ENCODE measurements around the gene CATSPERE.
A peak's percentile ranks its signal among the peaks of the same experiment; 100 is the strongest.
"Not testable (repeated sequence)": the region's sequence is repeated elsewhere in the genome, so short reads cannot be mapped to it uniquely, and the experiment has no call there.

Gene CATSPERE

DNA sequence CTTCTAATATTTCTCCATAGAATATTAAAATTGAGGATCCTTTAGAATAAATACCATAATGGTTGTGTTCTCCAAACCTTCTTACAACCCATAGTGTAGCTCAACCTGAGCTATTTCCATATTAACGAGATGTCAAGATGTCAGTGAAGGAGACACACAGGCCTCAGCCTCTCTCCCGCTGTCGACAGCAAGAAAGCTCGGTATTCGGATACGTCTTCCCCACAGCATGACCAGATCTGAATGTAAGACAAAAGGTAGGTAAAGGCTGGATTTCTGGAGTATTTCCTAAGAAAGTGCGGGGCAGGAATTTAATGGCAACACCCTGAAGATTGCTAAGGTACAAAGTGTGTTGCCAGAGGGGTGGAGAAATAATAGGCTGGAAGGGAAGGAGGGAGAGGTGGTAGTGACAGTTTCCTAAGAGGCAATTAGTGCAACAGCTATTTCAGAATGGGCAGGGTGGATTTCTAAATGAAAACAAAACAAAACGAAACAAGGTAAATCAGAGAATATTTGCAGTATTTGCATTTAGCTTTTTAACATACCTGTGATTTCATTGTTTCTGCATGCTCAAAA lies 11.1 kb upstream of the CATSPERE start:
- no peak for DNase-seq (ENCODE audit: low spot score)

DNA sequence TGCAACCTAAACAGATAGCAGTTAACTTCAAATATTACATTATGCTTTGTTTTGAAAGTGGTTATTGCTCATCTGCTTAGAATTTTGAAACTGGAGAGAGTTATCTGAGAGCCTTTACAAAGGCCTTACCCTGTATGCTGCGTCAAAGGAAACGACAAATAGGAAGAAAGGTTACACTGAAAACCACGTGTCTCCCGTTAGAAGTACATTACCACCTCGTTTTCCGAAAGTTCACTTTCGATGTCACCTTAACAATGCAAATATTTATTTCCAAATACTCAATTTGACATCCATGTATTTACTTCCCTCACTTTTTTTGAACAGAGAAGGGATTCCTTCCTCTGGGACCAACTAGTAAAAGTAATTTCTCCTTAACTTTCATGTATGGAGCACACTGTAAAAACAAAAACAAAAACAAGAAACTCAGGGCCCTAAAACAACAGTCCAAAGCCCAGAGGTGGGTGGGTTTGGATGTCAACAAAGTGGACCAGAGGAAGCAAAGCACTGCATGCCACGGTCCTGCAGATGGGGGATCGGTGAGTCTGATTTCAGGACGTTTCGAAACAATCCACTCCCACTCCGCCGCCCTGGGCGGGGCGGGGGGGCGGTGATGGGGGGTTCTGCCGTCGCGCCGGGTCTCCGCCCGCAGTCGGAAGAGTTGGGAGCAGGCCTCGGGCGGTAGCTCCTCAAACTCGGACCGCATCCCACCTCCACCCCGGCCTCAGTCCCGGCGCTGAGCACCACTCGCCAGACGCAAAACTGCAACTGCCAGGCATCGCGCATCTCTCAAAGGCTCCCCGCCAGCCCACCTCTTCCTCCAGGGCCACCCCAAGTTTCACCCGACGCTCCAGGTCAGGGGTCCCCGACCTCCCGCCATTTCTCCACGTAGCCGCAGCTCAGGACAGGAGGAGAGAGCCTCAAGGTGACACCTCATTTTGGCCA lies 10.2 kb upstream of the CATSPERE start:
- no peak for DNase-seq (ENCODE audit: low spot score)

DNA sequence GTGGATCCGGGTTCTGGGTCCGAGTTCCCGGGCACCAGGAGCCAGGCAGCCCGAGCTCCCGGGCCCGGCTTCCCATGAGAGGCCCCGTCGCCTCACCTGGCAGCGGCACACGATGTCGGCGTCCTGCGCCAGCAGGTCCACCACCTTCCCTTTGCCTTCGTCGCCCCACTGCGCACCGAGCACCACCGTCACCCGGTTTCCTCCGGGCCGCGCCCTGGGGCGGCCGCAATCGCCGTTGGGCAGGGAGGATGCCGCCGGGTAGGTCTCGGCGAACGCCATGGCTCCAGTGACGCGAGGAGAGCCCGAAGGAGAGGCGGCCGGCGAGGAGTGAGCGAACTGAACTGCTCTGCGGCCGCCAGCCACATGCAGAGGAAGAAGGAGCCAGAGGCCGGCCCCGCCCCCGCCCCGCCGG lies 9.5 kb upstream of the CATSPERE start, which contains the start of gene ADSS2:
Gene ADSS2 (minus strand): TSS at position 371 of the 412 bp plus-strand sequence. CDS start 92 bp downstream, at position 279.
- DNase-seq (ENCODE audit: low spot score) = no peak

DNA sequence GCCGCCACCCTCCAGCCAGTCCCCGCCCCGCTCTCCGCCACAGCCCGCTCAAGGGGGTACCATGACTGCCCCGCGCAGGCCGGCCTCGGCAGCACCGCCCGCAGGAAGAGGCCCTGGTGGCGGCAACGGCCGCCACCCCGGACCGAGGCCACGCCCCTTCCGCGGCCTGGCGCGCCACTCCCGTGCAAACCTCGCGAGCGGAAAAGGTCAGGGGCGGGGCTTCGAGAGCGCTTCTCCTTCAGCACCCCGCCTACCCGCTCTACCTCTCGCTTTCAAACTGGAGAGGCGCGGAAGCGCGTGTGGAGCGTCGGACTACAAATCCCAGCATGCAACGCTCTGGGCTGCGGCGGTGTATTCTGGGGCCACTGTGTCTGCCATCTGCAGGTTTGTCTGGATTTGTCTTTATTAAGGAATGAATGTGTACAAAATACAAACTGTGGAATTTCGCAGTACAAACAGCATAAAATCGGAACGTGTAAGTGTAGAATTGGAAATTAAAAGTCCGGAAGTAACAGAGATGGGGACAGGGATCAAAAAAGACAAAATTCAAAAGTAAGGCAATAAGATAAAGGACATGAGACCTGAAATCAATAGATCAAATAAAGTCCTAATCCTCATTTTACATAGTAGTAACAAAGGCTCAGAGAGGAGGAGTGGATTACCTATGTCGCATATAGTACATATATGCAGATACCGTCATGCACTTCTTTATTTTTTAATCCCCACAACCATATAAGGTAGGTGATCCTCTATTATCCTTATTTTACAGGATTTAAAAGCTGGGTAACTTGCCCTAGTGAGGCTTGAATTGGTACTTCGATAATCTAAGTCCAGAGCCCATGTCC lies 8.9 kb upstream of the CATSPERE start:
- DNase-seq (ENCODE audit: low spot score) = peak; percentile 100

DNA sequence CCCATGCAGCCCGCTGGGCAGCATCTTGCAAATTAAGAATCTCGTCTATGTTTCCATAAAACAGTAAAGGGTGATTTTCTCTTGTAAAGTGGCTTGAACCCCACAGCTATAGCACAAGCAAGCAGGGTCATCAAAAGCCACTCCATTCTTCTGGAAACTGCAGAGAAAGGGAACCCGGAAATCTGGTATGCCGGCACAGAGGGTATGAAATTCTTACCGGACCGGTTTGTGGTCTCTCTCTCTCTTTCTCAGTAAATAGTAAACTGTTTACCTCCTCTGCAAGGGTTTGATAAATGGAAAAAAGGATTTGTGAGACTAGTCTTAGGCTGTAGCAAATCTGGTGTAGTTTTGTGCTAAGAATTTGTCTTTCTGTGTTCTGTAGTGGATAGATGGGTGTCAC lies 6.7 kb upstream of the CATSPERE start:
- no peak for DNase-seq (ENCODE audit: low spot score)

DNA sequence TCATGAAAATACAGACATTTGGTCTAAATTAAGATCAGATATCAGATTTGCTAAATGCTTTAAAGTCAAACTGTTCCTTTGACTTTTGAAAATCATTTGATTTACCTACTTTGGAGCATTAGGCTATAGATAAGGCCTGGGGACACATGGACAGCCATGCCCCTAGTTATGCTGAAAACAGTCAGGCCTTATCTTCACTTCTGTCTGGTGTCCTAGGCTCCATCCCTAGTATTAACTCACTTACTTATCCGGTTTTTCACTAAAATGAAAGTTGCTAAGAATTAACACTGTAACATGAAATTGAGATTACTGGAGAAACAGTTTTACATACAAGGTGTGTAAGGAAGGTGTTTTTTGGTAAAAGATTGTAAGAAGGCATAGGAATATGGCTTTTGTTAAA lies 4.5 kb upstream of the CATSPERE start:
- DNase-seq (ENCODE audit: low spot score) = no peak

DNA sequence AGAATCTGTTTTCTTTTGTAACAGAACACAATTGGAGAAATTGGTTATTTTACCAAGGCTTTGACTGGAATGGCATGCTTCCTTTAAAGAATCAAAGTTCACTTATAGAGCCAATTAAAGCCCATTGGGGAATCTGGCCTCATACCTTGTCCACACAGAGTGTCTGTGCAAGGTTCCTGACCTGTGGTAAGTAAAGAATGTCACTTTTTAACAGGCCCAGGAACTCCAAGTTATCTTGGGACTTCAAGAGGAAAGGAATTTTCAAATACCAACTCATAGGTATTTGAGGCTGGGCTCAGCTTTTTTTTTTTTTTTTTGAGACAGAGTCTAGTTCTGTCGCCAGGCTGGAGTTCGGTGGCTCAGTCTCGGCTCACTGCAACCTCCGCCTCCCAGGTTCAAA lies 2.3 kb upstream of the CATSPERE start:
- DNase-seq (ENCODE audit: low spot score) = no peak

DNA sequence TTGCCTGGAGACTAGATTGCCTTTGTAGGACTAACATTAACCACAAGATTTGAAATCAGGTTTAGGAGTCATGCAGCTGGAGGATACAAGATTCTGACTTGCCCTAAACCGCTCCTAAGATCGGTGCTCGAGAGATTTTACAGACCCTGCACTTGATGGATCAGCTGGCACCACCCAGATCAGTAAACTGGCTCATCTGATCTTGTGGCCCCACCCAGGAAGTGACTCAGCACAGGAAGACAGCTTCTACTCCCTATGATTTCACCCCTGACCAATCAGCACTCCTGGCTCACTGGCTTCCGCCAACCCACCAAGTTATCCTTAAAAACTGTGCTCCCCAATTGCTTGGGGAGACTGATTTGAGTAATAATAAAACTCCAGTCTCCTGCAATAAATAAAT lies 876 bp upstream of the CATSPERE start:
- DNase-seq (ENCODE audit: low spot score) = no peak

DNA sequence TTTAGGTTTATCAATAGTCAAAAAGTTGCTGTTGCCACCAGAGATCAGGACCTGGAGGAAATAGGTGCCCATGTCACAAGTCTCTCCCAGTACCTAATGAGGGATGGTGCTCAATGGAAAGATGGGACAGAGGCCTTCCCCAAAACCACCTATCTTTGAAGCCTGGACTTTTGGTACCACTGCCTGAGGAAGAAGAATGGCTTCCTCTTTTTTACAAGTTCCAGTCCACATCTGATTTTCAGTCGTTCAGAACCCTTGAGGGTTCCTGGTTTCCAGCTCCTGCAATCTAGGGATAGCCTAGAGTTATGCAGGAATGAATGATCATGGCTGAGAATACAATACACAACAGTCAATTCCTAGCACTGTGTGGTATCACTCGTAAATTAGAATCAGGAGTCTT lies 5.7 kb downstream of the CATSPERE start:
- no peak for DNase-seq (ENCODE audit: low spot score)

DNA sequence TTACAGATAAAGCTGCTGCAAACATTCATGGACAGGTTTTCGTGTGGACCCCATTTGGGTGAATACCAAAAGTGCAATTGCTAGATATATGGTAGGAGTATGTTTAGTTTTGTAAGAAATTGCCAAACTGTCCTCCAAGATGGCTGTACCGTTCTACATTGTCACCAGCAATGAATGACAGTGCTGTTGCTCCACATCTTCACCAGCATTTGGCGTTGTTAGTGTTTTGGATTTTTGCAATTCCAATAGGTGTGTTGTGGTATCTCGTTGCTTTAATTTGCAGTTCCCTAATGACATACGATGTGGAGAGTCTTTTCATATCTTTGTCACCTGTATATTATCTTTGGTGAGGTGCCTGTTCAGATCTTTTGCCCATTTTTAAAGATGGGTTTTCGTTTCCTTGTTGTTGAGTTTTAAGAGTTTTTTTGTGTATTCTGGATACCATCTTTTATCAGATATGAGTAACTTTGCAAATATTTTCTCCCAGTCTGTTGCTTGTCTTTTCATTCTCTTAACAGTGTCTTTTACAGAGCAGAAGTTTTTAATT lies 12.1 kb downstream of the CATSPERE start:
- no peak for DNase-seq (ENCODE audit: low spot score)

DNA sequence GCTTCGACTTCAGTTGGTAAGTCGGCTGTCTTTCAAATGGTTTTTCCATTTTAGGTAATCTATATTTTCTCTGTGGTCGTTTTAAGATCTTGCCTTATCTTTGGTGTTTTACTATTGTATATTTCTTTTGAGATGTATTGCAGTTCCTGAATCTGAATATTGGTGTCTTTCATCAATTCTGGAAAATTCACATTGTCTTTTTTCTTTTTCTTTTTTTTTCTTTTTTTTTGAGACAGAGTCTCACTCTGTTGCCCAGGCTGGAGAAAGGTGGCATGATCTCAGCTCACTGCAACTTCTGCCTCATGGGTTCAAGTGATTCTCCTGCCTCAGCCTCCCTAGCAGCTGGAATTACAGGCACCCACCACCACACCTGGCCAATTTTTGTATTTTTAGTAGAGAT lies 23.9 kb downstream of the CATSPERE start:
- not testable (repeated sequence) for DNase-seq (ENCODE audit: low spot score)

DNA sequence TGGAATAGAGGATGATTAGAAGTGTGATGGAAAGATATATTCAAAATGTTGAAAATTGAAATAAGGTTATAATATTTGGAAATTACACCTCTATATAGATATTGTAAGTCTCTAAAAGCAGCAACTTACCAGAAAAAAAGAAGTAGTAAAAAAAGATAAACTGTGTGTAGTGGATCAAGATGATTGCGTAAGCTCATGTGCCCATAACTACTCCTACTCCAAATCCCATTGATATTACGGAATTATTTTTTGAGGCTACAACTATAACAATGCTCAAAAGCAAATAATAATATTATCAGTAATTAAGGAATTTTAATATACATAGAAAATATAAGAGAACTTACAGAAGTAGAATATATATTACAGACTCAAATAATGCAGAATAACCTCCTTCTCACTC lies 33.6 kb downstream of the CATSPERE start:
- DNase-seq (ENCODE audit: low spot score) = no peak

DNA sequence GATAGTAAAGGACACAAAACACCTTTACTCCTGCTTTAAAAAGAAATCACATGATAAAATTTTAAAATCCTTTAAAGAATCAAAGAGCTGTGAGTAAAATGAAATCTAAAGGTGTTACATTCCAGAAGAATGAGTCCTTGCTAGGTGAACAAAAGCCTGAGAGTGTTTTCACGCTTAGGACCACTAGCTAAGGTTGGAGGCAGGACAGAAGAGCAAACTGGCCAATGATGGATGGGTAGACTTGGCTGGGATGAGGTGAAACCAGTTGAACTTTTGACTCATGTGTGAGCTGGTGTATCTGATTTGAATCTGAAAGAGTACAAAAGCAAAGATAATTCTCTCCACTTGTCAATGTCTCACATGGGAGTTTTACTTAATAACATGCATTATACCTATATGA lies 35.1 kb downstream of the CATSPERE start:
- no peak for DNase-seq (ENCODE audit: low spot score)

DNA sequence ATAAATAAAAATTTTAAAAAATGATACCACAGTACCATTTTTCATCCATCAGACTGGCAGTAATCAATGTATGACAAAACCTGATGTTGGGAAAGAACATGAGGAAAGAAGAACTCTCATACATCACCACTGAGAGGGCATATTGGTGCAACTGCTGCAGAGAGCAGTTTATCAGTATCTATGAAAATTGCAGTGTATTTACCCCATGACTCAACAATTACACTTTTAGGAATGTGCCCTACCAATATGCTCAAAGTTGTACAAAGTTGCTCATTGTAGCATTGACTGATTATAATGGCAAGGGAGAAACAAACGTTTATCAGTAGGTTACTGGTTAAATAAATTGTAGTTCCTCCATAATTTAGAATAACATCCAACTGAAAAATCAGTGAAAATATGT lies 36.7 kb downstream of the CATSPERE start:
- no peak for DNase-seq (ENCODE audit: low spot score)

DNA sequence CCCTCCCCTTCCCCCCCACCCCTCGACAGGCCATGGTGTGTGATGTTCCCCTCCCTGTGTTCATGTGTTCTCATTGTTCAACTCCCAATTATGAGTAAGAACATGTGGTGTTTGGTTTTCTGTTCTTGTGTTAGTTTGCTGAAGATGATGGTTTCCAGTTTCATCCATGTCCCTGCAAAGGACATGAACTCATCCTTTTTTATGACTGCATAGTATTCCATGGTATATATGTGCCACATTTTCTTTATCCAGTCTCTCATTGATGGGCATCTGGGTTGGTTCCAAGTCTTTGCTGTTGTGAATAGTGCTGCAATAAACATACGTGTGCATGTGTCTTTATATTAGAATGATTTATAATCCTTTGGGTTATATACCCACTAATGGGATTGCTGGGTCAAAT lies 38.4 kb downstream of the CATSPERE start:
- DNase-seq (ENCODE audit: low spot score) = not testable (repeated sequence)

DNA sequence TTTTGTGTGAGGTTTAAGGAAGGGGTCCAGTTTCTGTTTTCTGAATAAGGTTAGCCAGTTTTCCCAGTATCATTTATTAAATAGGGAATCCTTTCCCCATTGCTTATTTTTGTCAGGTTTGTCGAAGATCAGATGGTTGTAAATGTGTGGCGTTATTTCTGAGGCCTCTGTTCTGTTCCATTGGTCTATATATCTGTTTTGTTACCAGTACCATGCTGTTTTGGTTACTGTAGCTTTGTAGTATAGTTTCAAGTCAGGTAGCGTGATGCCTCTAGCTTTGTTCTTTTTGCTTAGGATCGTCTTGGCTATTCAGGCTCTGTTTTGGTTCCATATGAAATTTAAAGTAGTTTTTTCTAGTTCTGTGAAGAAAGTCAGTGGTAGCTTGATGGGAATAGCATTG lies 39.4 kb downstream of the CATSPERE start:
- DNase-seq (ENCODE audit: low spot score) = not testable (repeated sequence)

DNA sequence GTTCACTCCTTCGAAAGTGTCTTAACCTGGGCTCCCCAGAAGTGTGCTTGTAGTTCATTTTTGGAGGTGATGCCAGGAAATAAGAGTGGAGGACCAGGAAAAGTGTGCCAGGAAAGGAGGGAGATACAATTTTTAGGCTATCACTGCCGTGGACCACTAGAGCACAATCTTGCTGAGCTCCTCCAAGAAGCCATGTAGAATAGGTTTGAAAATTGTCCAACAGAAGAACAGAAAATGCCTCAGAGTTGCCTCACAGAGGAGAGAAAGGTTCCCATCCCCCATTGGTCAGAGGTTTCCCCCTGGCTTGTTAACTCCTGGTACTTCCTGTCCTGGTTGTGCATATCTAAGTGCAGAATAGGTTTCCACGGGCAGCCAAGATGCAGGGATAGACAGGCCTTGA lies 41.6 kb downstream of the CATSPERE start:
- no peak for DNase-seq (ENCODE audit: low spot score)

DNA sequence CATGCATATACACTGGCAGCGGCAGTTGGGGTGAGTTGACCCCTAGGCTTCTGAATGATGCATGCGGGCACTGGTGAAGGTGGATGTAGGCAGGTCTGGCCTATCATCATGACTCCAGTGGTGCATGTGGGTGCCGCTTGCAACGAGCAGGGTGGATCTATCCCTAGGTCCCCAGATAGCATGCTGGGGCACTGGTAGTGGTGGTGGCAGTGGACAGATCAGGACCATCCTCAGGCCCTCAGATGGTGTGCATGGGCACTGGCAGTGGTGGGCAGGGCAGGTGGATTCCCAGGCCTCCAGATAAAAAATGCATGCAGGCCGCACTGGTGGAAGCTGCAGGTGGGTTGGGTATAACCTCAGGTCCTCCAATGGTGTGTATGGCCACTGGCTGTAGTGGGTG lies 52.4 kb downstream of the CATSPERE start:
- DNase-seq (ENCODE audit: low spot score) = no peak

DNA sequence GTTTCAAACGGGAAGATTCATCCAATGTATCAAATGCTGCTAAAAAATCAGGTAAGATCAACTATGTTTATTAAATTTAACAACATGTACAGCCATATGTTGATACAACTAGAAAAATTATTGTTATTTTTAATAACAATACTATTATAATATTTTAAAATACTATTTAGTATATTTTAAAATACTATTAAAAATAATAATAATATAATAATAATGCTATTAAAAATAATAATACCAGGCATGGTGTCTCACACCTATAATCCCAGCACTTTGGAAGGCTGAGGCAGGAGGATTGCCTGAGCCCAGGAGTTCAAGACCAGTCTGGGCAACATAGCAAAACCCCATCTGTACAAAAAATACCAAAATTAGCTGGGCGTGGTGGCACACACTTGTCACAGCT lies 54.6 kb downstream of the CATSPERE start:
- DNase-seq (ENCODE audit: low spot score) = no peak

DNA sequence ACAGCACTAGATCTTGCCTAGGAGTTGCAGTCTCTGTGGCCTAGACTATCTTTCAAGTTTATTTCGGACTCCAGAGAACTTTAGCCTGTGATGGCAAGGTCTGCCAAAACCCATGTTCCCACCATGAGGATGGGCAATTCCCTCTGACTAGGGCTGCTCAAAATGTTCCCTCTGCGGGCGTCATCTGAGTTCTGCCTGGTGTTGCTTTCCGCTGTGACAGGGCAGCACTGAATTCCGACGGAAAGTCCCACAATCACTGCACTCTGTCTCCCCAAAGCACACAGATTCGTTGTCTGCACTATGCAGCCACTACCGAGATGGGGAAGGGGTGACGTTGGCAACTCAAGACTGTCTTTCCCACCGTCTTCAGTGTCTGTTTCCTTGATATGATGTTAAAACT lies 75.2 kb downstream of the CATSPERE start:
- no peak for DNase-seq (ENCODE audit: low spot score)

DNA sequence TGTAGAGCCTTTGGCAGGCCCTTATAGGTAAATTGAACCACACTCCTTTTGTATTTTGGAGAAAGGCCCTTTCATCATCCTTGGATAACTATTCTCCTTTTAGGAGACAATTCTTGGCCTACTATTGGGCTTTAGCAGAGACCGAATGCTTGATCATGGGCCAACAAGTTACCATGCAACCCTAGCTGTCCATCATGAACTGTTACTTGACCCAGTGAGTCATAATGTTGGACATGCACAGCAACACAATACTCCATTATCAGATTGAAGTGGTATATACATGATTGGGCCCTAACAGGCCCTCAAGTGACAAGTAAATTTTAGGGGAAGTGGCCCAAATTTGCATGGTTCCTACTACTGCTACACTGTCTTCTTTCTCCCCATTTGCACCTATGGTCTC lies 84.4 kb downstream of the CATSPERE start:
- DNase-seq (ENCODE audit: low spot score) = no peak

DNA sequence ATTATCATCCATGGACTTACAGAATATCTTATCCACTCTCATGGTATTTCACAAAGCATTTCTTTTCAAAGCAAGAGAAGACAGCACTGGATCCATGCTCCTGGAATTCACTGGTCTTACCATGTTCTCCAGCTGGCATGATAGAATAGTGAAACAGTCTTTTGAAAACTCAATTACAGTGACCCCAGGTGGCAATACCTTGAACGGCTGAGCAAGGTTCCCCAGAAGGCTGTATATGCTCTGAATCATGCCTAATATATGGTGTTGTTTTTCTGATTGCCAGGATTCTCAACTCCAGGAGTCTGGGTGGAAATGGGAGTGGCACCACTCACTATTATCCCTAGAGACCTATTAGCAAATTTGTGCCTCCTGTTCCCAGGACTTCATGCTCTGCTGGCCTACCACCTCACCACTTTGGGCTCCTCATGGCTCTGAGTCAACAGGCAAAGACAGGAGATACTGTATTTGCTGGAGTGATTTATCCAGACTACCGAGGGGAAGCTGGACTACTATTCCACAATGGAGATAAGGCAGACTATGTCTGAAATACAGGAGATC lies 87.6 kb downstream of the CATSPERE start:
- DNase-seq (ENCODE audit: low spot score) = no peak

Data from putamen (tissue), 1 donor.